Measurements from ENCODE around the gene PPP6R2.

DNA sequence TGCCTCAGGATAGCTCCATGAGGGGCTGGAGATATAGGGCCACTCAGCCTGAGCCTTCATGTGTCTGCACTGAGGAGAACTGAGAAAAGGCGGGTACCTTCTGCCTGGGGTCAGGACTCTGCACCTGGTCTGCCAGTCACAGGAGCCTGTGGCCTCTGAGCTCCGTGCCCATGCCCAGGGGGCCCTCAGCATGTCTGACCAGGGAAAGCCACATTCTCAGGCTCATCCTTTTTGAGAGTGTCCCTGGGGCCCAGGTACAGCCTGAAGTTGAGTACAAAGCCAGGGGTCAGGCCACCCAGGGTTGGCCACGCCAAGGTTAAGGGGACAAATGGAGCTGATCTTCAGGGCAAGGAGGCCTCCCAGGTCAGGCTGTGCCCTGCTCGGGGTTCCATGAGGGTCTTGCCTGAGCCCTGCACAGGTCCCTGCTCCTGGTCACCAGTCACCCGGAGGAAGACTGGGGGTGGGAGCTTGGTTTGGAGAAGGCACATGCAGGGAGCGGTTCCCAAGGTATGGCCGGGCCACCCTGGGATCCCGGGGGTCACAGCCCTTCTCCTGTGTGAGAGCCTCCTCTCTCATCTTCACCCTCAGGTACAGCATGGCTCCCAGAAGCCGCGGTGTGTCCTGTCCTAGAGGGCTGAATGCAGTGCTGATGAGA is 22.3 kb upstream of the PPP6R2 start:
- TF ChIP-seq CTCF (IDR thresholded peaks at IDR 0.05) (no peak), POLR2AphosphoS5 (IDR thresholded peaks at IDR 0.05) (no peak), POLR2A (IDR thresholded peaks at IDR 0.05) (no peak)
